ENCODE data around the gene SCYGR8. TPM values are rescaled to one million over a fixed set of nuclear protein-coding genes. Genes with fewer than 3 reads are reported as not detected.

The SCYGR8 gene
- total RNA-seq, 4 donors from 2014 or later: not detected

GRCh38 chr2:227703961-227704360 lies 41.7 kb upstream of the SCYGR8 start:
- no peak for TF ChIP-seq POLR2A (IDR thresholded peaks at IDR 0.05)
- TF ChIP-seq CTCF (IDR thresholded peaks at IDR 0.05 in 4 of 5, conservative IDR thresholded peaks at IDR 0.05 in 1 of 5): no peak
- intact Hi-C loops (cut with DNase I; ENCODE audit: low total_unique reads): no loop called here
- ATAC-seq (no peak), DNase-seq (no peak)
- Histone ChIP-seq H3K27ac (no peak overlapping the region), H3K27me3 (no peaks in the 10 kb centered on the region), H3K9me3 (no peaks in the 10 kb centered on the region), H3K4me3 (no peak overlapping the region), H3K36me3 (no peaks in the 10 kb centered on the region), H3K4me1 (no peaks in the 10 kb centered on the region)
- in situ Hi-C loops (cut with MboI; ENCODE audit: low sequenced_read_pairs in 4 of 4): no loop called here

GRCh38 chr2:227706859-227707258 lies 38.8 kb upstream of the SCYGR8 start:
- H3K4me1 ChIP-seq: no peaks in the 10 kb centered on the region
- no peaks in the 10 kb centered on the region for H3K9me3 ChIP-seq
- H3K27me3 ChIP-seq: no peaks in the 10 kb centered on the region
- ATAC-seq (no peak), DNase-seq (no peak)
- no peak overlapping the region for H3K27ac ChIP-seq
- H3K4me3 ChIP-seq: no peak overlapping the region
- in situ Hi-C loops (cut with MboI; ENCODE audit: low sequenced_read_pairs in 4 of 4): no loop called here
- no peaks in the 10 kb centered on the region for H3K36me3 ChIP-seq
- intact Hi-C loops (cut with DNase I; ENCODE audit: low total_unique reads): no loop called here
- TF ChIP-seq CTCF (IDR thresholded peaks at IDR 0.05 in 4 of 5, conservative IDR thresholded peaks at IDR 0.05 in 1 of 5) (no peak), POLR2A (IDR thresholded peaks at IDR 0.05) (no peak)

GRCh38 chr2:227707390-227707789 lies 38.3 kb upstream of the SCYGR8 start:
- Histone ChIP-seq H3K4me3 (no peak overlapping the region), H3K9me3 (no peaks in the 10 kb centered on the region), H3K36me3 (no peaks in the 10 kb centered on the region), H3K4me1 (no peaks in the 10 kb centered on the region), H3K27ac (no peak overlapping the region), H3K27me3 (no peaks in the 10 kb centered on the region)
- DNase-seq (no peak), ATAC-seq (no peak)
- no peak for TF ChIP-seq CTCF (IDR thresholded peaks at IDR 0.05 in 4 of 5, conservative IDR thresholded peaks at IDR 0.05 in 1 of 5)
- no peak for TF ChIP-seq POLR2A (IDR thresholded peaks at IDR 0.05)
- intact Hi-C loops (cut with DNase I; ENCODE audit: low total_unique reads): no loop called here
- in situ Hi-C loops (cut with MboI; ENCODE audit: low sequenced_read_pairs in 4 of 4): no loop called here

- in situ Hi-C loops (cut with MboI; ENCODE audit: low sequenced_read_pairs in 4 of 4) (no loop called here), intact Hi-C loops (cut with DNase I; ENCODE audit: low total_unique reads) (no loop called here)
- DNase-seq (no peak), ATAC-seq (no peak)
- no peak for TF ChIP-seq POLR2A (IDR thresholded peaks at IDR 0.05)
- H3K36me3 ChIP-seq: no peaks in the 10 kb centered on the region
- H3K27ac ChIP-seq: no peak overlapping the region
- H3K9me3 ChIP-seq: no peaks in the 10 kb centered on the region
- no peaks in the 10 kb centered on the region for H3K4me1 ChIP-seq
- no peaks in the 10 kb centered on the region for H3K27me3 ChIP-seq
- no peak overlapping the region for H3K4me3 ChIP-seq
Measured at GRCh38 chr2:227710986-227711385, 34.7 kb upstream of the SCYGR8 start.

GRCh38 chr2:227713291-227713690 lies 32.4 kb upstream of the SCYGR8 start:
- Histone ChIP-seq H3K4me3 (no peak overlapping the region), H3K4me1 (peaks cover 0 to 4% of the 10 kb centered on the region in 2 donors), H3K36me3 (no peaks in the 10 kb centered on the region), H3K27ac (no peak overlapping the region), H3K27me3 (peaks cover 0 to 5% (median 0%) of the 10 kb centered on the region in 3 donors), H3K9me3 (no peaks in the 10 kb centered on the region)
- intact Hi-C loops (cut with DNase I; ENCODE audit: low total_unique reads): no loop called here
- no peak for DNase-seq
- in situ Hi-C loops (cut with MboI; ENCODE audit: low sequenced_read_pairs in 4 of 4): no loop called here
- ATAC-seq: no peak
- TF ChIP-seq CTCF (IDR thresholded peaks at IDR 0.05 in 4 of 5, conservative IDR thresholded peaks at IDR 0.05 in 1 of 5) (no peak), POLR2A (IDR thresholded peaks at IDR 0.05) (no peak)
